NOMO-1 treated with dmso at 0.1 percent for 144 hours (cell line): ENCODE results near the gene MRGPRE.

Source experiments
- DNase-seq: peaks from one replicate; lab custom pipeline; 2025; ENCODE audit not compliant: unreplicated experiment; lab: John Stamatoyannopoulos, UW

MRGPRE gene

DNA sequence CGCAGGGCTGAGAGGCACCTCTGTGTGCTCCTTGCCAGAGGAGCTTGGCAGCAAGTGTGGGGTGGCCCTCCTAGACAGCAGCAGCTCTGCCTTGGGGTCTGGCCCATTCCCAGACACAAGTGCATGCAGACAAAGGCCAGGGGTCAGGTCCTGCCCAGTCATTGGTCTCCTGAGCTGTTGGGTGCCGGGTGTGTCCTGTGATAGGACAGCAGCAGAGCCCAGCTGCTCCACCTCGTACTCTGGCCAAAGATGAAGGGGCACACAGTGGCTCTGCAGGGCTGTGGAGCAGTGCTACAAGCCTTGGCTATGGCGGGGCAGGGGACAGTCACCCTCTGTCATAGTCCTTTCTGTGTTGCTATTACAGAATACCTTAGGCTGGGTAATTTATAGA lies 49.8 kb downstream of the MRGPRE start:
- no peak for DNase-seq

DNA sequence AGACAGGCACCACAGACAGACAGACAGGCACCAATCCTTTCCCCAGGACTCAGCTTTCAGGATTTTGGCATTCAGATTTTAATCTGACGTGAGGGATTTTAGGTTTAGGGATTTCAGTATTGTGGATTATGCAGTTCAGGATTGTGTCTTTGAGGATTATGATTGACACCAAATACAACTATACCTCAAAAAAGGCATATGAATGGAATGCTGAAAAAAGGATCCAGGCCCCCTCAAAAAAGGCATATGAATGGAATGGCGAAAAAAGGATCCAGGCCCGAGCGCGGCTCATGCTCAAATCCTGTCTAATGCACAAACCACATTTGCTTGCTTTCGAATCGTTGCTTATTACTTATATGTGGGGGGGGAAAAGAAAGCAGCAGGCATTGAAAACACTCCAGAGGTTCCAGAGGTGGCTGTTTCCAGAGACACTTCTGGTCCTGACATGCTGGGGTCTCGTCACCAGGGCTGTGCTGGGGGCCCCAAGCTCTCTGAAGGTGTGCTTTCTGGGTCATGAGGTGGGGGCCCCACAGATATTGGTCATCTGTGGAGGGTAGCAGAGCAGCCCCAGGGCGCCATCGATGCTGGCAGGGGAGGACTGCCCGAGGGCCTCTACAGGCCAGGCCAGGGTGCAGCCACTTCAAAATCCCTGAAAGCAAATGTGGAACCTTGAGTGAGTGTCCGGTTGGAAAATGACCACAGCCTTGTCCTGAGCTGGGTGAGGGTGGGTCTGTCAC lies 50.3 kb downstream of the MRGPRE start:
- no peak for DNase-seq

DNA sequence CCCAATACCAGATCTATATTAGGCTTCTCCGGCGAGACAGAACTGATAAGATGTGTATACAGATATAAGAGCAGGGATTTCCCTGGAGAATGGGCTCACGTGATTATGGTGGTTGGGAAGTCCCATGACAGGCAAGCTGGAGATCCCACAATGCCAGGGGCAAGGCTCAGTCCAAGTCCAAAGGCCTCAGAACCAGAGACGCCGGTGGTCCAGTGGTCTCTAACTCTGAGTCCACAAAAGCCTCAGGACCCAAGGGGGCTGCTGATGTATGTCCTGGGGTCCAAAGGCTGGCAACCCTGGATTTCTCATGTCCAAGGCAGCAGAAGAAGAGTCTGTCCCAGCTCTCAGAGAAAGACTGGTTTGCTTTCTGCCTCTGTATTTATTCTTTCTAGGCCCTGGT lies 51.3 kb downstream of the MRGPRE start:
- no peak for DNase-seq

DNA sequence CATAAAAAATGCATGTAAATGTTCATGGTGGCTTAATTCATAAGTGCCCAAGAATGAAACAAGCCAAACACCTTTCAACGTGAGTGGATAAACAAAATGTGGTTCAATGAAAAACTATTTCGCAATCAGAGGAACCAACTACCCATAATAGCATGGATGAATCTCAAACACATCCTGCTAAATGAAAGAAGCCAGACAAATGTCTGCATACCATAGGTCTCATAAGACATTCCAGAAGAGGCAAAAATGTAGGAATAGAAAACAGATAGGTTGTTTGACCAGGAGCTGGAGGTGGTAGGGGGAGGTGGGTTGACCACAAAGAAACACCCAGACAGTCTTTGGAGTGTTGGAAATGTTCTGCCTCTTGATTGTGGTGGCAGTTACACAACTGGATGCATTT lies 53.9 kb downstream of the MRGPRE start:
- DNase-seq, result no peak

DNA sequence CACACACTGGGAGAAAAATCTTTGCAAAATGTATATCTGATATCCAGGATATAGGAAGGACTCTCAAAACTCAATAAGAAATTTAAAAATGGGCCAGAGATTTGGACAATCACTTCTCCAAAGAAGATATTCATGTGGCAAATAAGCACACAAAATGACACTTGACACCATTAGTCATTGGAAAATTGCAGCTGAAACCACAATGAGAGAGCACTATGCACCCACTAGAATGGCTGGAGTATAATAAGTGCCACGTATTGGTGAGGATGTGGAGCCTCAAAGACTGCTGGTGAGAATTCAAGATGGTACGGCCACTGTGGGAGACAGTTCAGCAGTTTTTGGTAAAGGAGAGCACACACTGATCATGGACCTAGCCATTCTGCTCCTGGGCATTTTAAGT lies 54.3 kb downstream of the MRGPRE start:
- no peak for DNase-seq
